Stimulated activated CD8-positive, alpha-beta memory T cell treated with anti-CD3 and anti-CD28 coated beads, Interleukin-15, amount 100 ng/mL, for 1 hour (primary cell): ENCODE measurements around the gene HAX1.
A peak's percentile ranks its signal among the peaks of the same experiment; 100 is the strongest.
"Not testable (repeated sequence)": the region's sequence is repeated elsewhere in the genome, so short reads cannot be mapped to it uniquely, and the experiment has no call there.

Experiments used
- DNase-seq: peaks from one replicate; pipeline ENCODE4 v3.0.0-alpha.2; 2020; ENCODE audit warnings: low read depth

HAX1 gene

GRCh38 chr1:154272217-154272998, at the start of gene HAX1:
Gene HAX1 (plus strand): TSS chr1:154272629. CDS start chr1:154272724, 95 bp downstream.
- peak; percentile 98 for DNase-seq

GRCh38 chr1:154222918-154223317, 49.5 kb upstream of the HAX1 start:
- DNase-seq = no peak

- no peak for DNase-seq
Observed at GRCh38 chr1:154223621-154224020, 48.8 kb upstream of the HAX1 start.

- DNase-seq = no peak
Observed at GRCh38 chr1:154225370-154225769, 47.1 kb upstream of the HAX1 start.

- DNase-seq = not testable (repeated sequence)
Observed at GRCh38 chr1:154231112-154231511, 41.3 kb upstream of the HAX1 start.

- DNase-seq = not testable (repeated sequence)
Observed at GRCh38 chr1:154233127-154233526, 39.3 kb upstream of the HAX1 start.

GRCh38 chr1:154236855-154237254, 35.6 kb upstream of the HAX1 start:
- no peak for DNase-seq

- no peak for DNase-seq
Observed at GRCh38 chr1:154237435-154237834, 35.0 kb upstream of the HAX1 start.

- DNase-seq = no peak
Observed at GRCh38 chr1:154237880-154238506, 34.4 kb upstream of the HAX1 start.

GRCh38 chr1:154239491-154239890, 32.9 kb upstream of the HAX1 start:
- no peak for DNase-seq

- no peak for DNase-seq
Observed at GRCh38 chr1:154240294-154240833, 32.1 kb upstream of the HAX1 start.

- DNase-seq = no peak
Observed at GRCh38 chr1:154241703-154242351, 30.6 kb upstream of the HAX1 start.

- no peak for DNase-seq
Observed at GRCh38 chr1:154253671-154254070, 18.8 kb upstream of the HAX1 start.

GRCh38 chr1:154256686-154257085, 15.7 kb upstream of the HAX1 start:
- no peak for DNase-seq

GRCh38 chr1:154258784-154259183, 13.6 kb upstream of the HAX1 start:
- DNase-seq = no peak

GRCh38 chr1:154260127-154260526, 12.3 kb upstream of the HAX1 start:
- no peak for DNase-seq

- no peak for DNase-seq
Observed at GRCh38 chr1:154263465-154264332, 8.7 kb upstream of the HAX1 start.

GRCh38 chr1:154264454-154264853, 8.0 kb upstream of the HAX1 start:
- DNase-seq = no peak

- no peak for DNase-seq
Observed at GRCh38 chr1:154265586-154265985, 6.8 kb upstream of the HAX1 start.

- no peak for DNase-seq
Observed at GRCh38 chr1:154270833-154271232, 1.6 kb upstream of the HAX1 start.

- DNase-seq = no peak
Observed at GRCh38 chr1:154272999-154273563, 652 bp downstream of the HAX1 start.

- DNase-seq = no peak
Observed at GRCh38 chr1:154276797-154277196, 4.4 kb downstream of the HAX1 start.
